Astrocyte (in vitro differentiated cells and primary cell): ENCODE data around the gene AARS2.

Experiments
- CTCF ChIP-seq: IDR thresholded peaks from 2 replicates; pipeline ENCODE4 v1.5.1; 2011; ENCODE audit warnings: low read depth, mild to moderate bottlenecking, inconsistent platforms, low read length, moderate library complexity; ENCODE audit not compliant: insufficient read depth
- EZH2 ChIP-seq: IDR thresholded peaks from 2 replicates; pipeline ENCODE4 v1.6.1; 2012; ENCODE audit warnings: mild to moderate bottlenecking, low read length, inconsistent platforms; ENCODE audit not compliant: insufficient read depth

GRCh38 chr6:44339763-44340625 lies 26.8 kb upstream of the AARS2 start:
- TF ChIP-seq CTCF (no peak), EZH2 (no peak)
